Testis (tissue), 2 donors: ENCODE data around the gene CCDC167.

Experiments
- POLR2A ChIP-seq: fragments of 450-650 bp; IDR thresholded peaks from one replicate; pipeline ENCODE4 v1.6.1; 2017; ENCODE audit warnings: antibody characterized with exemption, mild to moderate bottlenecking, moderate library complexity
- TF ChIP-seq, protein P1 (sequence below), 3 experiments: fragments of 450-650 bp in 2 of 3; fragments of 200-600 bp in 1 of 3; sonication (generic) in 1 of 3; IDR thresholded peaks; one replicate each; pipeline ENCODE4 v1.5.1; 2016 to 2019; ENCODE audit warnings: antibody characterized with exemption in 3 of 3, mild to moderate bottlenecking in 2 of 3, moderate library complexity in 1 of 3

DNA sequence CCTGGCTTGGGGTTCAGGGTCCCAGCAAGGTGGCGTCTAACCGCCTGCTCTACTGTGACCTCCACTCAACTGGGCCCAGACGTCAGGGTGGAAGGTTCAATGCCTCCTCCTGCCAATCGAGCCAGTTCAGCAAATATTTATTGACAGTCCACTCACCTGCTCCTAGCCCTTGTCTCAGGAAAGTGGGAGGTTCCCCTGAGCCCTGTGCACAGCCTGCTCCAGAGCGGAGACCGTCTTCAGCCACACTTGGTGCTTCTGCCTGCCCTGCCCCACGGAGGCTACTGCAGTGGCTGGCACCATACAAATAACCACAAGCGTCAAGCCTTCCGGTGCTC, 6.1 kb downstream of the CCDC167 start:
- TF ChIP-seq, protein P1, sequence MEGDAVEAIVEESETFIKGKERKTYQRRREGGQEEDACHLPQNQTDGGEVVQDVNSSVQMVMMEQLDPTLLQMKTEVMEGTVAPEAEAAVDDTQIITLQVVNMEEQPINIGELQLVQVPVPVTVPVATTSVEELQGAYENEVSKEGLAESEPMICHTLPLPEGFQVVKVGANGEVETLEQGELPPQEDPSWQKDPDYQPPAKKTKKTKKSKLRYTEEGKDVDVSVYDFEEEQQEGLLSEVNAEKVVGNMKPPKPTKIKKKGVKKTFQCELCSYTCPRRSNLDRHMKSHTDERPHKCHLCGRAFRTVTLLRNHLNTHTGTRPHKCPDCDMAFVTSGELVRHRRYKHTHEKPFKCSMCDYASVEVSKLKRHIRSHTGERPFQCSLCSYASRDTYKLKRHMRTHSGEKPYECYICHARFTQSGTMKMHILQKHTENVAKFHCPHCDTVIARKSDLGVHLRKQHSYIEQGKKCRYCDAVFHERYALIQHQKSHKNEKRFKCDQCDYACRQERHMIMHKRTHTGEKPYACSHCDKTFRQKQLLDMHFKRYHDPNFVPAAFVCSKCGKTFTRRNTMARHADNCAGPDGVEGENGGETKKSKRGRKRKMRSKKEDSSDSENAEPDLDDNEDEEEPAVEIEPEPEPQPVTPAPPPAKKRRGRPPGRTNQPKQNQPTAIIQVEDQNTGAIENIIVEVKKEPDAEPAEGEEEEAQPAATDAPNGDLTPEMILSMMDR (IDR thresholded peaks at IDR 0.05) = no peak
- no peak for TF ChIP-seq POLR2A
